Activated effector memory CD4-positive, alpha-beta T cell treated with Interleukin-2 at 50 U/mL for 16 hours (primary cell): ENCODE data around the gene GP1BA.
A peak's percentile ranks its signal among the peaks of the same experiment; 100 is the strongest.

Source experiments
- DNase-seq: peaks from one replicate; pipeline ENCODE4 v3.0.0-alpha.2; 2020

The GP1BA gene

DNA sequence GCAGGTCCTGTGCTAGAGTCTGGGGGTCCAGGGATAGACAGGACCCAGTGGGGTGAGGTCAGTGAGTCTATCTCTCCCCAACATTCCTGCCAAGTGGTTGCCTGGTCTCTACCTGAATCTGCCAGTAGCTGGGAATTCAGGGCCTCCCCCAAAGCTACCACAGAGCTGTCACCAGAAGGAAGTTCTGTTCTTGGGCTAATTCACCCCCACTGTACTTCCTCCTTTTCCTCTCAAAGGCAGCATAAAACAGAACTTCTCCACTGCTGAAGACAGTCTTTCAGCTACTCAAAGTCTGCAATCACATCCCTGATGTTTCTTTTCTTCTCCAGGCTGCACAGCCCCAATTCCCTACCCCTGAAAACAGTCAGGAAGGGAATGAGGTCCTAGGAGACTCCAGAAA, 46.6 kb downstream of the GP1BA start:
- no peak for DNase-seq

DNA sequence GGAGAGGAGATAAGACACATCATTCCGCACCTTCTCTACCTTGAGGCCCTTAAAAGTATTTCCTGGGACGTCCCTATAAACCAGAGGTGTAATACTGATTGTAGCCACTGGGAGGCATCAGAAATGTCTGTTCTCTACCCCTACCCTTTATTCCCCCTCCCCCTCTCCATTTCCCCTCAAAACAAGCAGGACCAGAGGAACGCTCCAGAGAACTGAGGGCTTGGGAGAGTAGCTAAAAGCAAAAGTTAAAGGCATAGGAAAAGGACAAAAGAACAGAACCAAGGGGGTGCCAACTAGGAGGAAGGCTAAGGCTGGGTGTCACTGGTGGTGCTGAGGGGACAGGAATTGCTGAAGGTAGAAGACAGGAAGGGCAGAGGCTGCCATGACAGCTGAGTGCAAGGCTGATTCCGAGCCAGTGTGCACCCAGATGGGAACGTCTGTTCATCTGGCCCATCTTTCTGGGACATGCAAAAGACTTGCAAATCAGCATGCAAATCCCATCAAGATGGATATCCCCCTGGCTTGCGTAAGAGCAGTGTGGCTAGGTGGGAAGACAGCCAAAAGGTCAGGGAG, 48.7 kb downstream of the GP1BA start:
- peak; percentile 18 for DNase-seq

DNA sequence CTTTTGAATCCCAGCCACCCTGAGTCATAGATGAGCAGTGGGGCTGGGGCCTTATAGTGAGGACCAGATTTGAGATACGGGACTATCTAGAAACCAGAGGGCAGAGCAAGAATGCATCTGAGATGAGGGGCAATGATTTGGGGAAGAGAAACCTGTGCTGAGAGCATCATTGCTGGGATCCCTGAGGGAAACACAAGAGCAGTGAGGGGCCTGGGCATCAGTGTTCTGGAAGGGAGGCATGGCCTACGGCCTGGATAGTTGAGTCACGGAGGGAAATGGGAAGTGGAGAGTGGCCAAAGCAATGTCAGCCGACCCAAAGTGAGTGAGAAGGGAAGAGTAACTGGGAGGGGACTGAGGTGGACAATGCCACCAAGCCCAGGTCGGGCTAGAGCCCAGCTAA, 50.2 kb downstream of the GP1BA start:
- DNase-seq = no peak
